ENCODE results near the gene TMA7. TPM values are rescaled to one million over a fixed set of nuclear protein-coding genes. Genes with fewer than 3 reads are reported as not detected.
A peak's percentile ranks its signal among the peaks of the same experiment; 100 is the strongest.

TMA7 gene
- total and polyA plus RNA-seq, 4 donors: 152 to 985 (median 239) TPM

- Histone ChIP-seq H3K36me3 (ENCODE audit: control insufficient read depth in 4 of 4, insufficient read depth in 4 of 4, low read length in 4 of 4) (peaks cover 0 to 24% (median 17%) of the 10 kb centered on the region in 4 donors), H3K27ac (ENCODE audit: low read depth in 1 of 2, low read length in 1 of 2) (peak overlapping the region in 1 of 2 donors; percentile 98), H3K4me3 (no peak overlapping the region), H3K9ac (ENCODE audit: insufficient read depth in 1 of 2, low read length in 2 of 2) (peak overlapping the region in 1 of 2 donors; percentile 2), H3K4me1 (ENCODE audit: control insufficient read depth in 5 of 5, insufficient read depth in 5 of 5, low read length in 5 of 5) (peaks cover 0 to 38% (median 22%) of the 10 kb centered on the region in 5 donors), H3K9me3 (ENCODE audit: control insufficient read depth in 4 of 4, insufficient read depth in 3 of 4, low read length in 3 of 4) (no peaks in the 10 kb centered on the region), H3K27me3 (ENCODE audit: control insufficient read depth in 3 of 3, insufficient read depth in 3 of 3, low read length in 2 of 3) (no peaks in the 10 kb centered on the region)
- 79 to 91% methylated on average over 8 of the region's 8 CpGs for WGBS, 2 donors
- ATAC-seq (ENCODE audit: insufficient read depth, low FRiP score) (no peak), DNase-seq (no peak)
- no peak for TF ChIP-seq CTCF (IDR thresholded peaks at IDR 0.05; ENCODE audit: control extremely low read depth, extremely low read depth)
Observed at GRCh38 chr3:48468329-48468731, 28.3 kb downstream of the TMA7 start.

GRCh38 chr3:48469046-48469915 lies 29.2 kb downstream of the TMA7 start:
- H3K4me1 ChIP-seq (ENCODE audit: control insufficient read depth in 5 of 5, insufficient read depth in 5 of 5, low read length in 5 of 5): peaks cover 0 to 40% (median 26%) of the 10 kb centered on the region in 5 donors
- no peak overlapping the region for H3K4me3 ChIP-seq
- no peaks in the 10 kb centered on the region for H3K9me3 ChIP-seq (ENCODE audit: control insufficient read depth in 4 of 4, insufficient read depth in 3 of 4, low read length in 3 of 4)
- DNase-seq (no peak), ATAC-seq (ENCODE audit: insufficient read depth, low FRiP score) (no peak)
- no peak for TF ChIP-seq CTCF (IDR thresholded peaks at IDR 0.05; ENCODE audit: control extremely low read depth, extremely low read depth)
- peaks cover 0 to 22% (median 16%) of the 10 kb centered on the region in 4 donors for H3K36me3 ChIP-seq (ENCODE audit: control insufficient read depth in 4 of 4, insufficient read depth in 4 of 4, low read length in 4 of 4)
- no peaks in the 10 kb centered on the region for H3K27me3 ChIP-seq (ENCODE audit: control insufficient read depth in 3 of 3, insufficient read depth in 3 of 3, low read length in 2 of 3)
- peak overlapping the region in 1 of 2 donors; percentile 20 for H3K27ac ChIP-seq (ENCODE audit: low read depth in 1 of 2, low read length in 1 of 2)
- WGBS, 2 donors: 88 to 89% methylated on average over 29 of the region's 29 CpGs
- no peak overlapping the region for H3K9ac ChIP-seq (ENCODE audit: insufficient read depth in 1 of 2, low read length in 2 of 2)

- Histone ChIP-seq H3K9ac (ENCODE audit: insufficient read depth in 1 of 2, low read length in 2 of 2) (no peak overlapping the region), H3K27me3 (ENCODE audit: control insufficient read depth in 3 of 3, insufficient read depth in 3 of 3, low read length in 2 of 3) (no peaks in the 10 kb centered on the region), H3K27ac (ENCODE audit: low read depth in 1 of 2, low read length in 1 of 2) (peak overlapping the region in 1 of 2 donors; percentile 20), H3K36me3 (ENCODE audit: control insufficient read depth in 4 of 4, insufficient read depth in 4 of 4, low read length in 4 of 4) (peaks cover 0 to 22% (median 14%) of the 10 kb centered on the region in 4 donors), H3K4me1 (ENCODE audit: control insufficient read depth in 5 of 5, insufficient read depth in 5 of 5, low read length in 5 of 5) (peaks cover 0 to 43% (median 23%) of the 10 kb centered on the region in 5 donors), H3K9me3 (ENCODE audit: control insufficient read depth in 4 of 4, insufficient read depth in 3 of 4, low read length in 3 of 4) (no peaks in the 10 kb centered on the region), H3K4me3 (no peak overlapping the region)
- ATAC-seq (ENCODE audit: insufficient read depth, low FRiP score) (no peak), DNase-seq (no peak)
- TF ChIP-seq CTCF (IDR thresholded peaks at IDR 0.05; ENCODE audit: control extremely low read depth, extremely low read depth): no peak
- WGBS, 2 donors: 48 to 76% methylated on average over 1 of the region's 1 CpG
Observed at GRCh38 chr3:48470286-48470685, 30.2 kb downstream of the TMA7 start.
